ENCODE measurements around the gene ERVFRD-1. TPM values are rescaled to one million over a fixed set of nuclear protein-coding genes. Genes with fewer than 3 reads are reported as not detected.

ERVFRD-1 gene
- total RNA-seq, 2 experiments from 2014 or later: not detected

DNA sequence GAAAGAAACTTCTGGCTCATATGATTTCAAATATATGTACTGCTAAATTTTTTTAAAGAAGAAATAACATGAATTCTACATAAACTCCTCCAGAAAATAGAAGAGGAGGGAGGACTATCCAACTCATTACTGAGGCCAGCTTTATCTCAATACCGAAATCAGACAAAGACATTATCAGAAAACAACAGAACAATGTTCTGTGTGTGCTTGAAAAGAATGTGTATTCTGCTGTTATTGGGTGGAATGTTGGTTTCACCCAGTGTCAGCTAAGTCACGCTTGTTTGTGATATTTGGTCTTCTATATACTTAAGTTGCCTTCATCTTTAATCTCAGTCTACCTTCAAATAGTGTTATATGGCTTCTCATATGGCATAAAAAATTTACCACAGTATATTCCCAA lies 48.8 kb downstream of the ERVFRD-1 start:
- POLR2A ChIA-PET: no interaction called here
- CTCF ChIA-PET: no interaction called here

DNA sequence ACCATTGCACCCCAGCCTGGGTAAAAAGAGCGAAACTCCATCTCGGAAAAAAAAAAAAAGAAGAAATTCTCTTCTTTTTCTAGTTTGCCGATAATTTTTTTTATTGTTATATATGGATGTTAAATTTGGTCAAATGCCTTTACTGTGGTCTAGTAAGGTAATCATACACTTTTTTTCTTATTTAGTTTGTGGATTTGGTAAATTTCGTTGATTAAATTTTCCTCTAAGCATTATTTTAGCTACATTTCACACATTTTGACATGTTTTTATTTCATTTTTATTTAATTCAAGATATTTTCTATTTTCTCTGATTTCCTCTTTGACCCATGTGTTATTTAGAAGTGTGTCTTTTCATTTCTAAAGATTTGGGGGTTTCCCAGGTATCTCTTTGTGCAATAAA lies 49.4 kb downstream of the ERVFRD-1 start:
- CTCF ChIA-PET: no interaction called here
- POLR2A ChIA-PET: no interaction called here

- ChIA-PET POLR2A (no interaction called here), CTCF (no interaction called here)
These were observed 53.1 kb downstream of the ERVFRD-1 start for GRCh38 chr6:11058406-11058805.

DNA sequence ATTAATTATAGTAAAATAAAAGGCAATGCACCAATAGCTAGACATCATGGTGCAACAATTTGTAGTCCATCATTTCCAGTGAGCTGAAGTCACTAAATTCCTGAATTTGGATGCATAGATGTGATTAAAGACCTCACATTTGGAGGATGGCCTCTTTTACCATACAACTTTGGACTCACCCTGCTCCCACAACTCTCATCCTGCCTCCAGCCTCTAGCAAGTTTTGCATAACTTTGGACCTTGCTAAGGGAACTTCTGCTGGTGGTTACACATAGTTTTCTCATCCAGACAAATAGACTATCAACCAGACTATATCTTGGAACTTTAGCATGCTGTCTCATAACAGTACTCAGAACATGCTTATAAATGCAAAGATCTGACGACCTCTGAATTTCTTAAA lies 54.7 kb downstream of the ERVFRD-1 start:
- ChIA-PET CTCF (interaction anchor here (1.3 kb wide), 1 partner anchor 12 kb away, joined by 4 read pairs; no protein-coding TSS in a partner anchor), POLR2A (no interaction called here)

DNA sequence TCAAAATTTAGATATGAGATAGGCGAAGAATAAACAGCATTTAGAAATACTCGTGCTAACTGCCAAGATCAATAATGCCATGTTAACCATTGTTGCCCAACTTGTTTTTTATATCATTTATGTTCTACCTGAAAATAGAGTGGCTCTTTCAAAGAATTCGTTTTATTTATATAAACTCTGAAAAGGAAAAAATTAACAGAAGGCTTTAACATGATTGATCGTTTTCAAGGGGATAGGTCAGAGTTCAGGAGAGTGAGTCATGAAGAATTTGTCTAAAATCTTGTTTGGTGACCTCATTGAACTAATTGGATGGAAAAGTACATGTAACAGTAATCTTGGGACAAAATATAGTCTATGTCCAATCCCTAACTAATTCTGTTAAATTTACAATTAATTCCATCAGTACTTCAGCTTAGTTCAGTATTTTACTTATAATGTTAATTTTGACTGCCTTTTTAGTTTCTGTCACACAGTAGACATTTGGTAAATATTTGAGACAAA lies 56.3 kb downstream of the ERVFRD-1 start:
- ChIA-PET POLR2A (no interaction called here), CTCF (no interaction called here)

DNA sequence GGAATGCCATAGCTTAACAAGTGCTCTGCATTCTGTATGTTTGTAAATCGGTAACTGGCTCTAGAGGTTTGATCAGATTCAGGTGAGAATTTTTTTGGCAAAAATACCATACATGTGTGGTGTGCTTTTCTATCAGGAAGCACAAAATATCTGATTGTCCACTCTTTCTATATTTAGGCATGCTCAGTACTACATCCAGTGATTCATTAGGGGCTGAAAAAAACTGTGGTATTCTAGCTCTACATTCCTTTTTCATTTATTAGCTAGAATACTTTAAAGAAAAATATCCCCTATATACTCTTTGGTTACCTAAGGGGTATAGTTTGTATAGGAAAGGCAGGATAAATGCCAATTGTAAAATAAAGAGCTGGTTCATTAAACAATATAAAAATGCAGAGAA lies 56.8 kb downstream of the ERVFRD-1 start:
- POLR2A ChIA-PET: no interaction called here
- CTCF ChIA-PET: no interaction called here

GRCh38 chr6:11053307-11053706 lies 58.2 kb downstream of the ERVFRD-1 start:
- CTCF ChIA-PET: no interaction called here
- POLR2A ChIA-PET: no interaction called here

Other genes with a start within 250 kb of the ERVFRD-1 start
- not detected for gene GCM2, start 229.7 kb downstream of the ERVFRD-1 start, total RNA-seq
- not detected for gene SYCP2L, start 224.7 kb downstream of the ERVFRD-1 start, total RNA-seq
- gene ELOVL2, start 67.4 kb downstream of the ERVFRD-1 start, total RNA-seq: not detected
- gene SMIM13, start 17.9 kb downstream of the ERVFRD-1 start, total RNA-seq: 10 to 100 TPM; 17.9 to 18.1 TPM
- 10 to 100 TPM; 57.5 to 57.9 TPM for gene NEDD9, start 120.9 kb upstream of the ERVFRD-1 start, total RNA-seq

Data from activated CD8-positive, alpha-beta memory T cell treated with anti-CD3 and anti-CD28 coated beads for 36 hours (primary cell).